Spleen (tissue), 11 donors: ENCODE data around the gene SVOP. TPM values are rescaled to one million over a fixed set of nuclear protein-coding genes. Genes with fewer than 3 reads are reported as not detected.
"Not testable (repeated sequence)": the region's sequence is repeated elsewhere in the genome, so short reads cannot be mapped to it uniquely, and the experiment has no call there.

Source experiments
- DNase-seq: peaks from one replicate; pipeline ENCODE4 v3.0.0-alpha.2; 2020
- H3K27ac ChIP-seq, 8 donors: fragments of 200-600 bp; sonication (generic) in 7 of 8; 1 replicate in 4 of 8; 2 replicates in 4 of 8; pipeline versions ENCODE4 v1.5.0 to v1.8.0; 2016 to 2021; ENCODE audit warnings: inconsistent platforms in 4 of 8, mild to moderate bottlenecking in 4 of 8, moderate library complexity in 1 of 8
- H3K27me3 ChIP-seq, 7 donors: fragments of 200-600 bp; sonication (generic) in 6 of 7; replicated peaks in 1 of 7; 1 replicate in 4 of 7; 2 replicates in 3 of 7; pipeline versions ENCODE4 v1.5.0 to v1.8.0; 2016 to 2021; ENCODE audit warnings: inconsistent platforms in 3 of 7, mild to moderate bottlenecking in 1 of 7
- H3K36me3 ChIP-seq, 6 donors: fragments of 200-600 bp; sonication (generic) in 5 of 6; 1 replicate in 4 of 6; 2 replicates in 2 of 6; pipeline versions ENCODE4 v1.5.0 to v1.8.0; 2016 to 2021; ENCODE audit warnings: inconsistent platforms in 2 of 6
- H3K4me1 ChIP-seq, 6 donors: fragments of 200-600 bp; sonication (generic) in 5 of 6; 1 replicate in 3 of 6; 2 replicates in 3 of 6; pipeline versions ENCODE4 v1.5.0 to v1.8.0; 2016 to 2021; ENCODE audit warnings: inconsistent platforms in 3 of 6
- H3K4me3 ChIP-seq, 8 donors: fragments of 200-600 bp; sonication (generic) in 7 of 8; 1 replicate in 4 of 8; 2 replicates in 4 of 8; pipeline versions ENCODE4 v1.5.0 to v1.8.0; 2016 to 2021; ENCODE audit warnings: inconsistent platforms in 4 of 8, mild to moderate bottlenecking in 4 of 8, moderate library complexity in 2 of 8
- H3K9me3 ChIP-seq, 8 donors: fragments of 200-600 bp; sonication (generic) in 7 of 8; 1 replicate in 4 of 8; 2 replicates in 4 of 8; pipeline versions ENCODE4 v1.5.0 to v1.8.0; 2016 to 2021; ENCODE audit warnings: inconsistent platforms in 4 of 8
- CTCF ChIP-seq, 11 experiments: fragments of 200-600 bp in 7 of 11; fragments of 450-650 bp in 4 of 11; sonication (generic) in 4 of 11; IDR thresholded peaks in 8 of 11; conservative IDR thresholded peaks in 3 of 11; 1 replicate in 7 of 11; 2 replicates in 4 of 11; pipeline versions ENCODE4 v1.4.0 to v1.8.0; 2016 to 2021; ENCODE audit warnings: antibody characterized with exemption in 11 of 11, inconsistent platforms in 4 of 11, mild to moderate bottlenecking in 1 of 11
- POLR2A ChIP-seq, 3 donors: fragments of 450-650 bp; IDR thresholded peaks; one replicate each; pipeline ENCODE4 v1.5.1; 2017; ENCODE audit warnings: antibody characterized with exemption in 3 of 3, mild to moderate bottlenecking in 1 of 3
- POLR2AphosphoS5 ChIP-seq, 3 donors: sonication (generic); formaldehyde crosslinking; IDR thresholded peaks; one replicate each; pipeline ENCODE4 v1.5.1; 2017; ENCODE audit warnings: antibody characterized with exemption in 3 of 3
- WGBS, 5 donors: extraction: QIAGEN DNeasy Blood & Tissue Kit in 3 of 5; methylation state at CpG; one replicate each; pipeline versions ENCODE4 v1.1.5 to v1.1.7; 2013 to 2018; 5-methylcytosine and 5-hydroxymethylcytosine counted together
- intact Hi-C: fragments of 100-400 bp; cut with DNase I; formaldehyde crosslinking; loops from one replicate; pipeline ENCODE4 v1.15.0; 2023; ENCODE audit warnings: low total_unique reads
- polyA plus RNA-seq, 3 donors: library from polyadenylated mRNA; stranded (reverse); fragments of 200-250 nt; gene quantifications; one replicate each; pipeline ENCODE4 v1.2.1, GENCODE V29; 2013
- total RNA-seq, 7 donors: library from RNA; depleted of rRNA in 3 of 7; stranded (reverse); fragments of >200 nt in 3 of 7; fragmentation: NEBNext Ultra II Directional in 4 of 7; extraction: Animal tissue kit (Norgen Biotek cat#: 25700) in 4 of 7; gene quantifications; one replicate each; pipeline versions ENCODE4 v1.1.0 to v1.2.1, GENCODE V29; 2016 to 2021
- donor health status: healthy with polysubstance abuse.
- donor health status: DM: no; HTN: no; CAD: no; lungs with moderate emphysema.
- donor health status: DM: no; HTN: no; CAD: no.
- donor health status: Bipolar disorder and iron deficiency.
- donor health status: healthy.
- donor health status: DM: no; HTN: no; CAD: no.
- donor health status: DM: yes; HTN: yes; CAD: no.

Gene SVOP
- total and polyA plus RNA-seq, 10 donors, result not detected

- WGBS, 5 donors, result 85 to 95% (median 91%) methylated on average over 6 of the region's 6 CpGs
- no peak for DNase-seq
- Histone ChIP-seq H3K9me3 (peaks cover 0 to 5% (median 0%) of the 10 kb centered on the region in 8 donors), H3K36me3 (no peaks in the 10 kb centered on the region), H3K4me1 (no peaks in the 10 kb centered on the region), H3K27me3 (peaks cover 0 to 16% (median 0%) of the 10 kb centered on the region in 7 donors), H3K4me3 (no peak overlapping the region), H3K27ac (no peak overlapping the region)
- intact Hi-C loops, result no loop called here
- TF ChIP-seq CTCF (IDR thresholded peaks at IDR 0.05 in 8 of 11, conservative IDR thresholded peaks at IDR 0.05 in 3 of 11) (no peak), POLR2A (IDR thresholded peaks at IDR 0.05) (no peak)
Observed at GRCh38 chr12:108996320-108996719, 24.5 kb downstream of the SVOP start.

DNA sequence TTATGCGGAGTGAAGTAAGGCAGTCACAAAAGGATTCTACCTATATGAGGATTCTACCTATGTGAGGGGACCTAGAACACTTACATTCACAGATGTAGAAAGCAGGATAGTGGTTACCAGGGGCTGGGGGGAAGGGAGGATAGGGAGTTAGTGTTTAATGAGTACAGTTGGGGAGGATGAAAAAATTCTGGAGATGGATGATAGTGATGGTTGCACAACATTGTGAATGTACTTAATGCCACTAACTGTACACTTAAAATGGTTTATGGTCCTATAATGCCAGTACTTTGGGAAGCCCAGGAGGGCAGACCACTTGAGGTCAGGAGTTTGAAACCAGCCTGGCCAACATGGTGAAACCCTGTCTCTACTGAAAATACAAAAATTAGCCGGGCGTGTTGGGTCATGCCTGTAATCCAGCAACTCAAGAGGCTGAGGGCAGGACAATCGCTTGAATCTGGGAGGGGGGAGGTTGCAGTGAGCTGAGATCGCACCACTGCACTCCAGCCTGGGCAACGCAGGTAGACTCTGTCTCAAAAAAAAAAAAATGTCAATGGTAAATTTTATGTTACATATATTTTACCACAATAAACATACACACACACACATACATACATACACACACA lies 25.4 kb downstream of the SVOP start:
- H3K27ac ChIP-seq, result no peak overlapping the region
- H3K9me3 ChIP-seq, result peaks cover 0 to 5% (median 0%) of the 10 kb centered on the region in 8 donors
- TF ChIP-seq POLR2A (IDR thresholded peaks at IDR 0.05) (no peak), POLR2AphosphoS5 (IDR thresholded peaks at IDR 0.05) (no peak), CTCF (IDR thresholded peaks at IDR 0.05 in 8 of 11, conservative IDR thresholded peaks at IDR 0.05 in 3 of 11) (no peak)
- intact Hi-C loops, result no loop called here
- H3K4me1 ChIP-seq, result no peaks in the 10 kb centered on the region
- no peaks in the 10 kb centered on the region for H3K36me3 ChIP-seq
- DNase-seq, result no peak
- WGBS, 5 donors, result 87 to 95% (median 90%) methylated on average over 6 of the region's 6 CpGs
- peaks cover 0 to 23% (median 0%) of the 10 kb centered on the region in 7 donors for H3K27me3 ChIP-seq
- H3K4me3 ChIP-seq, result no peak overlapping the region

DNA sequence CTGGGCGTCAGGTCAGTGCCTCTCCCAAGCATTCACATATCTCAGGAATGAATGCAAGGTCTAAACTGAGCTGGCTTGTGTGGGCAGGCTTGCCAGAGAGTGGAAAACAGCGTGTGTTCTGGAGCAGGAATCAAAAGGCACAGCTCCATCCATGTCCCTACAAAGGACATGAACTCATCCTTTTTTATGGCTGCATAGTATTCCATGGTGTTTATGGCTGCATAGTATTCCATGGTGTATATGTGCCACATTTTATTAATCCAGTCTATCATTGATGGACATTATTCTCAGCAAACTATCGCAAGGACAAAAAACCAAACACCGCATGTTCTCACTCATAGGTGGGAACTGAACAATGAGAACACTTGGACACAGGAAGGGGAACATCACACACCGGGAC lies 30.8 kb downstream of the SVOP start:
- intact Hi-C loops, H3K4me3 ChIP-seq, H3K36me3 ChIP-seq, H3K27ac ChIP-seq, DNase-seq, H3K9me3 ChIP-seq, H3K4me1 ChIP-seq: not testable (repeated sequence)
- peaks cover 0 to 44% (median 0%) of the 10 kb centered on the region in 7 donors for H3K27me3 ChIP-seq
- 52 to 74% (median 56%) methylated on average over 5 of the region's 5 CpGs for WGBS, 5 donors

DNA sequence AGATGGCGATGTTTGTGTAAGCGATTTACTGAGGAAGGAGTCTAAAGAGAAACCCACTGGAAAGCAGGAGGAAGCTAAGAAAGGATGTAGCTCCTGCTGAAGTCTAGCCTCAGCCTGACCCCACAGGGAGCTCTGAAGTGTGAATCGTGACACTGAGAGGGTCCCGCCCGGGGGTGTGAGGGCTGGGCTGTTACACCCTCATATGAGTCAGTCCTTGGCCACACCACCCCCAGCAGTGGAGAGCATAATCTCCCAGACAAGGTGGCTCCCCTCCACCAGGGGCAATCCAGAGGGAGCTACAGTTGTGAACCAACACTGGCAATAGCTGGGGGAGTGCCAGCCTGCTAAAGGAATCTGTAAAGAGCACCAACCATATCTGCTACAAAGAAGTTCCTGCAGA lies 31.5 kb downstream of the SVOP start:
- peaks cover 0 to 51% (median 0%) of the 10 kb centered on the region in 7 donors for H3K27me3 ChIP-seq
- no peak overlapping the region for H3K27ac ChIP-seq
- no peak overlapping the region for H3K4me3 ChIP-seq
- no peak for DNase-seq
- H3K9me3 ChIP-seq, result no peaks in the 10 kb centered on the region
- no peaks in the 10 kb centered on the region for H3K36me3 ChIP-seq
- WGBS, 5 donors, result 29 to 46% (median 34%) methylated on average over 5 of the region's 5 CpGs
- no peak for TF ChIP-seq POLR2AphosphoS5 (IDR thresholded peaks at IDR 0.05)
- TF ChIP-seq POLR2A (IDR thresholded peaks at IDR 0.05), result no peak
- TF ChIP-seq CTCF (IDR thresholded peaks at IDR 0.05 in 8 of 11, conservative IDR thresholded peaks at IDR 0.05 in 3 of 11), result no peak
- intact Hi-C loops, result no loop called here
- no peaks in the 10 kb centered on the region for H3K4me1 ChIP-seq

DNA sequence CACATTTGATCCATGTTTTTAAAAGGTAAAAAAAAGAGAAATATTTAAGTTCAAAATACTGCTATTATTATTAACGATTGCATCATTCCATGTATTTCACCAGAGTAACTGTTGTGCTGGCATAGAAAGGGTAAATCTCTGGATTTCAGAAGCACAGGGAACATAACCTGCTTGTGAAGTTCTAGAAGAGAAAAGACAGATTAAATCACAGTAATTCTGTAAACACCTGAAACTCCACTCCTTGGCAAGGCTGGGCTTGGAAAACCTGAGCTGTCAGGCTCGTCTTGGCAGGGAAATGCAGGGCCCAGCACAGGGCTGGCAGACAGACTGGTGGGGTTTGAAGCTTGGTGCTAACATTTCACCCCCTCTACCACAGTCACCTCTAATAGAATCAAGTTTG lies 35.1 kb downstream of the SVOP start:
- no peaks in the 10 kb centered on the region for H3K36me3 ChIP-seq
- no peak overlapping the region for H3K4me3 ChIP-seq
- intact Hi-C loops, result no loop called here
- peaks cover 0 to 35% (median 0%) of the 10 kb centered on the region in 7 donors for H3K27me3 ChIP-seq
- no peaks in the 10 kb centered on the region for H3K9me3 ChIP-seq
- H3K27ac ChIP-seq, result no peak overlapping the region
- WGBS, 5 donors, result 45 to 56% (median 55%) methylated on average over 2 of the region's 2 CpGs
- no peak for TF ChIP-seq CTCF (IDR thresholded peaks at IDR 0.05 in 8 of 11, conservative IDR thresholded peaks at IDR 0.05 in 3 of 11)
- TF ChIP-seq POLR2AphosphoS5 (IDR thresholded peaks at IDR 0.05), result no peak
- no peak for TF ChIP-seq POLR2A (IDR thresholded peaks at IDR 0.05)
- DNase-seq, result no peak
- H3K4me1 ChIP-seq, result no peaks in the 10 kb centered on the region
